ENCODE data around the gene SUCLG2.

Gene SUCLG2

GRCh38 chr3:67647390-67647878 is 7.0 kb downstream of the SUCLG2 start:
- ATAC-seq: peak; percentile 84
- TF ChIP-seq ZFP3 (CRISPR knock-in tag; IDR thresholded peaks at IDR 0.05): no peak
- TF ChIP-seq, protein P1, sequence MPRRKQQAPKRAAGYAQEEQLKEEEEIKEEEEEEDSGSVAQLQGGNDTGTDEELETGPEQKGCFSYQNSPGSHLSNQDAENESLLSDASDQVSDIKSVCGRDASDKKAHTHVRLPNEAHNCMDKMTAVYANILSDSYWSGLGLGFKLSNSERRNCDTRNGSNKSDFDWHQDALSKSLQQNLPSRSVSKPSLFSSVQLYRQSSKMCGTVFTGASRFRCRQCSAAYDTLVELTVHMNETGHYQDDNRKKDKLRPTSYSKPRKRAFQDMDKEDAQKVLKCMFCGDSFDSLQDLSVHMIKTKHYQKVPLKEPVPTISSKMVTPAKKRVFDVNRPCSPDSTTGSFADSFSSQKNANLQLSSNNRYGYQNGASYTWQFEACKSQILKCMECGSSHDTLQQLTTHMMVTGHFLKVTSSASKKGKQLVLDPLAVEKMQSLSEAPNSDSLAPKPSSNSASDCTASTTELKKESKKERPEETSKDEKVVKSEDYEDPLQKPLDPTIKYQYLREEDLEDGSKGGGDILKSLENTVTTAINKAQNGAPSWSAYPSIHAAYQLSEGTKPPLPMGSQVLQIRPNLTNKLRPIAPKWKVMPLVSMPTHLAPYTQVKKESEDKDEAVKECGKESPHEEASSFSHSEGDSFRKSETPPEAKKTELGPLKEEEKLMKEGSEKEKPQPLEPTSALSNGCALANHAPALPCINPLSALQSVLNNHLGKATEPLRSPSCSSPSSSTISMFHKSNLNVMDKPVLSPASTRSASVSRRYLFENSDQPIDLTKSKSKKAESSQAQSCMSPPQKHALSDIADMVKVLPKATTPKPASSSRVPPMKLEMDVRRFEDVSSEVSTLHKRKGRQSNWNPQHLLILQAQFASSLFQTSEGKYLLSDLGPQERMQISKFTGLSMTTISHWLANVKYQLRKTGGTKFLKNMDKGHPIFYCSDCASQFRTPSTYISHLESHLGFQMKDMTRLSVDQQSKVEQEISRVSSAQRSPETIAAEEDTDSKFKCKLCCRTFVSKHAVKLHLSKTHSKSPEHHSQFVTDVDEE (CRISPR knock-in tag; IDR thresholded peaks at IDR 0.05): no peak
- TF ChIP-seq ESRRG (CRISPR knock-in tag; IDR thresholded peaks at IDR 0.05): no peak
- TF ChIP-seq ZNF8 (CRISPR knock-in tag; IDR thresholded peaks at IDR 0.05): no peak
- no peak for TF ChIP-seq TOX (CRISPR knock-in tag; IDR thresholded peaks at IDR 0.05; ENCODE audit: borderline replicate concordance)
- no peak for TF ChIP-seq CSDC2 (CRISPR knock-in tag; IDR thresholded peaks at IDR 0.05)
- TF ChIP-seq, protein P2, sequence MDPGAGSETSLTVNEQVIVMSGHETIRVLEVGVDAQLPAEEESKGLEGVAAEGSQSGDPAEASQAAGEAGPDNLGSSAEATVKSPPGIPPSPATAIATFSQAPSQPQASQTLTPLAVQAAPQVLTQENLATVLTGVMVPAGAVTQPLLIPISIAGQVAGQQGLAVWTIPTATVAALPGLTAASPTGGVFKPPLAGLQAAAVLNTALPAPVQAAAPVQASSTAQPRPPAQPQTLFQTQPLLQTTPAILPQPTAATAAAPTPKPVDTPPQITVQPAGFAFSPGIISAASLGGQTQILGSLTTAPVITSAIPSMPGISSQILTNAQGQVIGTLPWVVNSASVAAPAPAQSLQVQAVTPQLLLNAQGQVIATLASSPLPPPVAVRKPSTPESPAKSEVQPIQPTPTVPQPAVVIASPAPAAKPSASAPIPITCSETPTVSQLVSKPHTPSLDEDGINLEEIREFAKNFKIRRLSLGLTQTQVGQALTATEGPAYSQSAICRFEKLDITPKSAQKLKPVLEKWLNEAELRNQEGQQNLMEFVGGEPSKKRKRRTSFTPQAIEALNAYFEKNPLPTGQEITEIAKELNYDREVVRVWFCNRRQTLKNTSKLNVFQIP (CRISPR knock-in tag; IDR thresholded peaks at IDR 0.05; ENCODE audit: borderline replicate concordance, low read depth): no peak
- TF ChIP-seq TCF4 (CRISPR knock-in tag; IDR thresholded peaks at IDR 0.05; ENCODE audit: borderline replicate concordance): no peak
- TF ChIP-seq PPARA (CRISPR knock-in tag; IDR thresholded peaks at IDR 0.05; ENCODE audit: borderline replicate concordance): no peak
- TF ChIP-seq ZFP30 (CRISPR knock-in tag; IDR thresholded peaks at IDR 0.05): no peak
- TF ChIP-seq ISL1 (CRISPR knock-in tag; IDR thresholded peaks at IDR 0.05): no peak

GRCh38 chr3:67646586-67647234 is 7.7 kb downstream of the SUCLG2 start:
- peak; percentile 77 for ATAC-seq
- TF ChIP-seq CSDC2 (CRISPR knock-in tag; IDR thresholded peaks at IDR 0.05) (no peak), BACH2 (CRISPR knock-in tag; IDR thresholded peaks at IDR 0.05; ENCODE audit: borderline replicate concordance) (no peak), ESRRG (CRISPR knock-in tag; IDR thresholded peaks at IDR 0.05) (no peak), TCF4 (CRISPR knock-in tag; IDR thresholded peaks at IDR 0.05; ENCODE audit: borderline replicate concordance) (no peak), ZNF565 (CRISPR knock-in tag; conservative IDR thresholded peaks at IDR 0.05; ENCODE audit: low read depth) (no peak), ZNF8 (CRISPR knock-in tag; IDR thresholded peaks at IDR 0.05) (no peak), ZFP30 (CRISPR knock-in tag; IDR thresholded peaks at IDR 0.05) (no peak), ZFP3 (CRISPR knock-in tag; IDR thresholded peaks at IDR 0.05) (no peak), ARNTL (CRISPR knock-in tag; IDR thresholded peaks at IDR 0.05; ENCODE audit: borderline replicate concordance, low read depth) (no peak), OSR1 (CRISPR knock-in tag; IDR thresholded peaks at IDR 0.05) (no peak), ZNF70 (CRISPR knock-in tag; IDR thresholded peaks at IDR 0.05) (no peak), PPARA (CRISPR knock-in tag; IDR thresholded peaks at IDR 0.05; ENCODE audit: borderline replicate concordance) (no peak), SNAI2 (CRISPR knock-in tag; IDR thresholded peaks at IDR 0.05) (no peak), ISL1 (CRISPR knock-in tag; IDR thresholded peaks at IDR 0.05) (no peak), ZC3H10 (CRISPR knock-in tag; IDR thresholded peaks at IDR 0.05) (no peak)
- TF ChIP-seq, protein P3, sequence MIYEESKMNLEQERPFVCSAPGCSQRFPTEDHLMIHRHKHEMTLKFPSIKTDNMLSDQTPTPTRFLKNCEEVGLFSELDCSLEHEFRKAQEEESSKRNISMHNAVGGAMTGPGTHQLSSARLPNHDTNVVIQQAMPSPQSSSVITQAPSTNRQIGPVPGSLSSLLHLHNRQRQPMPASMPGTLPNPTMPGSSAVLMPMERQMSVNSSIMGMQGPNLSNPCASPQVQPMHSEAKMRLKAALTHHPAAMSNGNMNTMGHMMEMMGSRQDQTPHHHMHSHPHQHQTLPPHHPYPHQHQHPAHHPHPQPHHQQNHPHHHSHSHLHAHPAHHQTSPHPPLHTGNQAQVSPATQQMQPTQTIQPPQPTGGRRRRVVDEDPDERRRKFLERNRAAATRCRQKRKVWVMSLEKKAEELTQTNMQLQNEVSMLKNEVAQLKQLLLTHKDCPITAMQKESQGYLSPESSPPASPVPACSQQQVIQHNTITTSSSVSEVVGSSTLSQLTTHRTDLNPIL (CRISPR knock-in tag; IDR thresholded peaks at IDR 0.05; ENCODE audit: low read depth): no peak
- TF ChIP-seq, protein P4, sequence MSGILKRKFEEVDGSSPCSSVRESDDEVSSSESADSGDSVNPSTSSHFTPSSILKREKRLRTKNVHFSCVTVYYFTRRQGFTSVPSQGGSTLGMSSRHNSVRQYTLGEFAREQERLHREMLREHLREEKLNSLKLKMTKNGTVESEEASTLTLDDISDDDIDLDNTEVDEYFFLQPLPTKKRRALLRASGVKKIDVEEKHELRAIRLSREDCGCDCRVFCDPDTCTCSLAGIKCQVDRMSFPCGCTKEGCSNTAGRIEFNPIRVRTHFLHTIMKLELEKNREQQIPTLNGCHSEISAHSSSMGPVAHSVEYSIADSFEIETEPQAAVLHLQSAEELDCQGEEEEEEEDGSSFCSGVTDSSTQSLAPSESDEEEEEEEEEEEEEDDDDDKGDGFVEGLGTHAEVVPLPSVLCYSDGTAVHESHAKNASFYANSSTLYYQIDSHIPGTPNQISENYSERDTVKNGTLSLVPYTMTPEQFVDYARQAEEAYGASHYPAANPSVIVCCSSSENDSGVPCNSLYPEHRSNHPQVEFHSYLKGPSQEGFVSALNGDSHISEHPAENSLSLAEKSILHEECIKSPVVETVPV (CRISPR knock-in tag; IDR thresholded peaks at IDR 0.05): no peak
- TF ChIP-seq, protein P5, sequence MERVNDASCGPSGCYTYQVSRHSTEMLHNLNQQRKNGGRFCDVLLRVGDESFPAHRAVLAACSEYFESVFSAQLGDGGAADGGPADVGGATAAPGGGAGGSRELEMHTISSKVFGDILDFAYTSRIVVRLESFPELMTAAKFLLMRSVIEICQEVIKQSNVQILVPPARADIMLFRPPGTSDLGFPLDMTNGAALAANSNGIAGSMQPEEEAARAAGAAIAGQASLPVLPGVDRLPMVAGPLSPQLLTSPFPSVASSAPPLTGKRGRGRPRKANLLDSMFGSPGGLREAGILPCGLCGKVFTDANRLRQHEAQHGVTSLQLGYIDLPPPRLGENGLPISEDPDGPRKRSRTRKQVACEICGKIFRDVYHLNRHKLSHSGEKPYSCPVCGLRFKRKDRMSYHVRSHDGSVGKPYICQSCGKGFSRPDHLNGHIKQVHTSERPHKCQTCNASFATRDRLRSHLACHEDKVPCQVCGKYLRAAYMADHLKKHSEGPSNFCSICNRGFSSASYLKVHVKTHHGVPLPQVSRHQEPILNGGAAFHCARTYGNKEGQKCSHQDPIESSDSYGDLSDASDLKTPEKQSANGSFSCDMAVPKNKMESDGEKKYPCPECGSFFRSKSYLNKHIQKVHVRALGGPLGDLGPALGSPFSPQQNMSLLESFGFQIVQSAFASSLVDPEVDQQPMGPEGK (CRISPR knock-in tag; IDR thresholded peaks at IDR 0.05; ENCODE audit: borderline replicate concordance): no peak
- TF ChIP-seq, protein P2 (CRISPR knock-in tag; IDR thresholded peaks at IDR 0.05; ENCODE audit: borderline replicate concordance, low read depth): no peak
- TF ChIP-seq, protein P1 (CRISPR knock-in tag; IDR thresholded peaks at IDR 0.05): no peak

Measured in SK-N-SH treated with all-trans-retinoic acid at 6 μM for 48 hours (cell line).